ENCODE results near the gene CYBRD1.
"Not testable (repeated sequence)": the region's sequence is repeated elsewhere in the genome, so short reads cannot be mapped to it uniquely, and the experiment has no call there.

CYBRD1 gene, protein sequence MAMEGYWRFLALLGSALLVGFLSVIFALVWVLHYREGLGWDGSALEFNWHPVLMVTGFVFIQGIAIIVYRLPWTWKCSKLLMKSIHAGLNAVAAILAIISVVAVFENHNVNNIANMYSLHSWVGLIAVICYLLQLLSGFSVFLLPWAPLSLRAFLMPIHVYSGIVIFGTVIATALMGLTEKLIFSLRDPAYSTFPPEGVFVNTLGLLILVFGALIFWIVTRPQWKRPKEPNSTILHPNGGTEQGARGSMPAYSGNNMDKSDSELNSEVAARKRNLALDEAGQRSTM

DNA sequence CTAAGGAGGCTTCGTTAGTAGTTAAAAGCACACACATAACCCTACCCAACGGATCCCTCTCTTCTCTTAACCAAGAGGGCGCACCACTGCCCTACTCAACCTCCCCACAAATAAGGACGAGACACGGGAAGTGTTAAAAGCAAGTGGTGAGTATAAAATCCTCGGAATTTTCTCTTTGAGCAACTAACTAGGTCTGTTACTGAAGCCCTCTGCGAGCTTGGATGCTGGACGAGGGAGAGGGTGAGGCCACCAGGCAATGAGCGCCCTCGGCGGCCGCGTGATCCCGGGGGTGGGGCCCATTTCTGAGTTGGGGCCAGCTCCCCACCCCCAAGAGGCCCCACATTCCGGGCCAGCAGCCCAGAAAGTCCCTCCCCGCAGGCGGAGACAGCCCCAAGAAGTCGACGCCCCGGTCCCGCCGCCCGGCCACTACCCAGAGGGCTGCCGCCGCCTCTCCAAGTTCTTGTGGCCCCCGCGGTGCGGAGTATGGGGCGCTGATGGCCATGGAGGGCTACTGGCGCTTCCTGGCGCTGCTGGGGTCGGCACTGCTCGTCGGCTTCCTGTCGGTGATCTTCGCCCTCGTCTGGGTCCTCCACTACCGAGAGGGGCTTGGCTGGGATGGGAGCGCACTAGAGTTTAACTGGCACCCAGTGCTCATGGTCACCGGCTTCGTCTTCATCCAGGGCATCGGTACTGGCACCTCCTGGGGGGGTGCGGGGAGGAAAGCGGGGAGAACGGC lies at the start of gene CYBRD1:
Gene CYBRD1 (plus strand): TSS at position 423 of the 736 bp plus-strand sequence. CDS start 72 bp downstream, at position 495.
- DNase-seq = peak; percentile 90
- in situ Hi-C loops (cut with MboI; ENCODE audit: low pct_unique_long_range_greater_than_20kb, low sequenced_read_pairs) = no loop called here

GRCh38 chr2:171475979-171476378 lies 46.3 kb upstream of the CYBRD1 start:
- in situ Hi-C loops (cut with MboI; ENCODE audit: low pct_unique_long_range_greater_than_20kb, low sequenced_read_pairs) = no loop called here
- no peak for DNase-seq

GRCh38 chr2:171478345-171478744 lies 43.9 kb upstream of the CYBRD1 start:
- DNase-seq = no peak
- in situ Hi-C loops (cut with MboI; ENCODE audit: low pct_unique_long_range_greater_than_20kb, low sequenced_read_pairs) = no loop called here

DNA sequence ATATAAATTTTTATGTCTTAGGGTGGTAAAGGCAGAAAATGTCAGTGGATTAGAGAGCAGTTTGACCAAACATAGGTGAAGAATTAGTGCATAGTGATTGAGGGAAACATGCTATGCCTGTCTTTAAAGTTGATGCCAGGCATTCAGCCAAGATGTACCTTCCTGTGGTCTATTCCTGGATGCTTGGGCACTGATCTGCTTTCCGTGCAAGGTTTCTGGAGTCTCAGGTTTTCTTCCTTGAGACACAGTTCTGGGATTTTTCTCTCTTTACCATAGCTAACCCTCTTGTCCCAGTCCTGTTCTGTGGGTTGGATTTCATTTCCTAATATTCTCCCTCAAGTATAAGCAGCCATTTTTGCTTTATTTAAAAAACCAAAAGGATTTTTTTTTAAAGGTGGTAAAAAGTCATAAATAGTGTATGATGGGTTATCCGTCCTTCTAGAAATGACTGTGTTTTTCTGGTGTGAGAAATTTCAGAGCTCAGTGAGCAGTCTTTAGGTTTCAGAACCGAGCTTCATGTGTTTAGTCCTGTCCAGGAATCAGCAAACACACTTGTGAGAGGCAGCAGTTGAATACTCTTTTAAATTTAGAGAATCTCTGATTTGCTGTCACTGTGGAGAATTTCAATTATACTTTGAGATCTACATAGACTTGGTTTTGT lies 43.0 kb upstream of the CYBRD1 start:
- in situ Hi-C loops (cut with MboI; ENCODE audit: low pct_unique_long_range_greater_than_20kb, low sequenced_read_pairs) = no loop called here
- no peak for DNase-seq

DNA sequence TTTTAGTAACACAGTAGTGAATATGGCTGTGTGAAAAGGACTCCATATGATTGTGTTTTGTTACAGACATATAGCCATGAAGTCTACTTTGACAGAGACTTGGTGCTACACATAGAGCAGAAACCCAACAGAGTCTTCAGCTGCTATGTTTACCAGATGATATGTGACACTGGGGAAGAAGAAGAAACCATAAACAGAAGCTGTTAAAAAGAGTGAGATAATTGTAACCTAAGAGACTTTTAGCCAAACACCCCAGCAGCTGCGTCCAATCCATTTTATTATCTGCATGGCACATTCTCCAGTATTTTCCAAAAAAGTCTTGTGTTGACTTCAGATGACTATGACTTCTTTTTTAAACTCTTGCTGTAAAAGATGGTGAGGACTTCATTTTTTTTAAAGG lies 41.4 kb upstream of the CYBRD1 start:
- DNase-seq = no peak
- in situ Hi-C loops (cut with MboI; ENCODE audit: low pct_unique_long_range_greater_than_20kb, low sequenced_read_pairs) = no loop called here

- no peak for DNase-seq
- in situ Hi-C loops (cut with MboI; ENCODE audit: low pct_unique_long_range_greater_than_20kb, low sequenced_read_pairs) = no loop called here
Observed at GRCh38 chr2:171482308-171482707, 40.0 kb upstream of the CYBRD1 start.

DNA sequence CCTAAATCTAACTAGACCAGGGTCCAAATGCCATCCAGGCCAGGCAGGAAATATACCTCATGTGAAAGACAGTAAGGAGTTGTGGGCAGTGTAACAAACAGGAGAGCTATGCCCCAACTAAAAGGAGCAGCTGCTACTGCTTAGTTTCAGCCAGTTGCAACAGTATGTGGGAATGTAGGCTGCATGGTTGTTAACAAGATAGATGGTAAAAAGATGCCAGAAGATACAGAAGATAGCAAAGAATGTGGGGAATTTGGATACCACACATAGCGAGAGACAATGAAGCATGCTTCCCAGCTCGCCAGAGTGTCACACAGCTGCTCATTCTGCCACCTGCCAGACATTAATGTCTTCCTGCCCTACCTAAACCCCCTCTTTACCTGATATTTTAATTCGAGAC lies 39.4 kb upstream of the CYBRD1 start:
- DNase-seq = no peak
- in situ Hi-C loops (cut with MboI; ENCODE audit: low pct_unique_long_range_greater_than_20kb, low sequenced_read_pairs) = no loop called here

GRCh38 chr2:171483793-171484192 lies 38.5 kb upstream of the CYBRD1 start:
- no peak for DNase-seq
- in situ Hi-C loops (cut with MboI; ENCODE audit: low pct_unique_long_range_greater_than_20kb, low sequenced_read_pairs) = no loop called here

GRCh38 chr2:171485116-171485515 lies 37.2 kb upstream of the CYBRD1 start:
- in situ Hi-C loops (cut with MboI; ENCODE audit: low pct_unique_long_range_greater_than_20kb, low sequenced_read_pairs) = no loop called here

GRCh38 chr2:171487201-171487600 lies 35.1 kb upstream of the CYBRD1 start:
- in situ Hi-C loops (cut with MboI; ENCODE audit: low pct_unique_long_range_greater_than_20kb, low sequenced_read_pairs) = no loop called here
- DNase-seq = no peak

More at GRCh38 chr2:171485116-171485515, 37.2 kb upstream of the CYBRD1 start:
- no peak for DNase-seq

DNA sequence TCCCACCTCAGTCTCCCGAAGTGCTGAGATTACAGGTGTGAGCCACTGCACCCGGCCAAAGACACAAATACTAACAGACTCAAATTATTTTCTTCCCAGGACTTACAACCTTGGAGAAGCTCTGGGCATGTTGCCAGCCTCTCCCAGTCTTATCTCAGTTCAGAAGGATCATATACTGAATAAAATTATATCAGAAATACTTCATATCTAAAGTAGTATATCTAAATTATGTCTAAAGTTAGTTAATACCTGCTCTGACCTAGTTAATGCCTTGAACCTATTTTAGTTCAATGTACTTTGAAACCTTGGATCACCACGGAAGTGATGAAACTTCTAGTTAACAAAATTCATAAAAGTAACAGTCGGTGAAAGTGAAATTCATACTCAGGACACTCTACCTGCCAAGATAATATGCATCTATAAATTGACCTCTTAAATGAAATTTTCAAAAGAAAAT lies 34.4 kb upstream of the CYBRD1 start:
- in situ Hi-C loops (cut with MboI; ENCODE audit: low pct_unique_long_range_greater_than_20kb, low sequenced_read_pairs) = no loop called here
- no peak for DNase-seq

DNA sequence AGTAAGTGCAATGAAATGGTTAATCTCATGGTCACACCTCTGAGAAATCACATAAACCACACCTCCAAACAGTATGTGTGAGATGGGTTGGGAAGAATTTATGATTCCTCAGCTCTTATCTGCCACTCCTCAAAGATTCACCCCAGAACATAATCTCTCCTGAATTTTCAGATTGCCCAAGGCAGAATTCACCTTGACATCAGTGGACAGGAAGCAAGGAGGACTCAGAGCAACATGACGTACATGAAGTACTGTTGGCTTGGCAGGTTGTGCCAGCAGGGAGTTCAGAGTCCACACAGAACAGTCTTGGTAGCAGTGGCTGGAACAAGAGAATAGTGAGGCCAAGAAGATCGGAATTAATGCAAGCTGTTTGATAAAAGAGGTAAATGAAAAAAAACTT lies 31.7 kb upstream of the CYBRD1 start:
- DNase-seq = no peak
- in situ Hi-C loops (cut with MboI; ENCODE audit: low pct_unique_long_range_greater_than_20kb, low sequenced_read_pairs) = no loop called here

DNA sequence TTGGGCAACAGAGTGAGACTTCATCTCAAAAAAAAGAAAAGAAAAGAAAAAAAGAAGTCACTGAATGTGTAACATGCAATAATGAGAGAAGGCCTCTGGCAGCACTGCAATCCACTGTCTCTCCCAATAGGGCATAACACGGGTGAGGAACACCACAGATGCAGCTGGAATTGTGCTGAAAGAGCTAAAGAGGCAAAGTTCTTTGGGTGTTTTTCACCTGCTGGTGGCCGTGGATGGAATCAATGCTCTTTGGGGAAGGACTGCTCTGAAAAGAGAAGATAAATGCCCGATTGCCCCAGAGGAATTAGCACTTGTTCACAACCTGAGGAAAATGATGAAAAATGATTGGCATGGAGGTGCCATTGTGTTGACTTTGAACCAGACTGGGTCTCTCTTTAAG lies 31.0 kb upstream of the CYBRD1 start:
- DNase-seq = no peak

DNA sequence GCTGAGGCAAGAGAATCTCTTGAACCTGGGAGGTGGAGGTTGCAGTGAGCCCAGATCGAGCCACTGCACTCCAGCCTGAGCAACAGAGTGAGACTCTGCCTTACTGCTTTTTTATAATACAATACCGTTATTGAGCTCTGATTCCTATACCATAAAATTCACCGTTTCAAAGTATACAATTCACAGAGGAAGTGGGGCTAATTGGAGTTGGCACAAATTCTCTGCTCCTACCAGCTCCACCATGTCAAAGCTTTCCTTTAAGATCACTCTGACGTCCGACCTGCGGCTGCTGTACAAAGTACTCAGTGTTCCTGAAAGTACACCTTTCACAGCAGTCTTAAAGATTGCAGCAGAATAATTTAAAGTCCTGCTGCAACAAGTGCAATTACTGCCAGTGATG lies 29.6 kb upstream of the CYBRD1 start:
- DNase-seq = no peak
- in situ Hi-C loops (cut with MboI; ENCODE audit: low pct_unique_long_range_greater_than_20kb, low sequenced_read_pairs) = no loop called here

More for the DNA sequence above, 31.0 kb upstream of the CYBRD1 start:
- in situ Hi-C loops (cut with MboI; ENCODE audit: low pct_unique_long_range_greater_than_20kb, low sequenced_read_pairs) = no loop called here

DNA sequence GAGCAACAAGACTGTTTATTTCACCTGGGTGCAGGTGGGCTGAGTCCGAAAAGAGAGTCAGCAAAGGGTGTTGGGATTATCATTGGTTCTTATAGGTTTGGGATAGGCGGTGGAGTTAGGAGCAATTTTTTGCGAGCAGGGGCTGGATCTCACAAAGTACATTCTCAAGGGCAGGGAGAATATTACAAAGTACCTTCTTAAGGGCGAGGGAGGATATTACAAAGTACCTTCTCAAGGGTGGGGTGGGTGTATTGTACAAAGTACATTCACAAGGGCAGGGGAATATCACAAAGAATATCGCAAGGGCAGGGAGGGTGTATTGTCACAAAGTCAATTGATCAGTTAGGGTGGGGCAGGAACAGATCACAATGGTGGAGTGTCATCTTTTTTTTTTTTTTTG lies 24.6 kb upstream of the CYBRD1 start:
- in situ Hi-C loops (cut with MboI; ENCODE audit: low pct_unique_long_range_greater_than_20kb, low sequenced_read_pairs); DNase-seq: not testable (repeated sequence)

DNA sequence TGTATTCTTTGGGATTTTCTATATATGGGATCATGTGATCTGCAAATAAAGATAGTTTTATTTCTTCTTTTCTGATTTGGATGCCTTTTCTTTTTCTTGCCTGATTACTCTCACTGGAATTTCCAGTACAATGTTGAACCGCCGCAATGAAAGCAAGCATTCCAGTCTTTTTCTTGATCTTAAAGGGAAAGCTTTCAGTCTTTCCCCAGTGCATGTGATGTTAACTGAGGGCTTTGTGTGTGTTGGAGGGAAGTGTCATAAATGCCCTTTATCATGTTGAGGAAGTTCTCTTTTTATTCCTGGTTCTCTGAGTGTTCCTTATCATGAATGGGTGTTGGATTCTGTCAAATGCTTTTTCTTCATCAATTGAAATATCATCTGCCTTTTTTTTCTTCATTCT lies 16.9 kb upstream of the CYBRD1 start:
- in situ Hi-C loops (cut with MboI; ENCODE audit: low pct_unique_long_range_greater_than_20kb, low sequenced_read_pairs) = no loop called here
- DNase-seq = no peak

GRCh38 chr2:171509945-171510731 lies 12.1 kb upstream of the CYBRD1 start:
- in situ Hi-C loops (cut with MboI; ENCODE audit: low pct_unique_long_range_greater_than_20kb, low sequenced_read_pairs) = no loop called here
- DNase-seq = no peak

- in situ Hi-C loops (cut with MboI; ENCODE audit: low pct_unique_long_range_greater_than_20kb, low sequenced_read_pairs) = no loop called here
- peak; percentile 45 for DNase-seq
Observed at GRCh38 chr2:171512014-171512413, 10.3 kb upstream of the CYBRD1 start.

DNA sequence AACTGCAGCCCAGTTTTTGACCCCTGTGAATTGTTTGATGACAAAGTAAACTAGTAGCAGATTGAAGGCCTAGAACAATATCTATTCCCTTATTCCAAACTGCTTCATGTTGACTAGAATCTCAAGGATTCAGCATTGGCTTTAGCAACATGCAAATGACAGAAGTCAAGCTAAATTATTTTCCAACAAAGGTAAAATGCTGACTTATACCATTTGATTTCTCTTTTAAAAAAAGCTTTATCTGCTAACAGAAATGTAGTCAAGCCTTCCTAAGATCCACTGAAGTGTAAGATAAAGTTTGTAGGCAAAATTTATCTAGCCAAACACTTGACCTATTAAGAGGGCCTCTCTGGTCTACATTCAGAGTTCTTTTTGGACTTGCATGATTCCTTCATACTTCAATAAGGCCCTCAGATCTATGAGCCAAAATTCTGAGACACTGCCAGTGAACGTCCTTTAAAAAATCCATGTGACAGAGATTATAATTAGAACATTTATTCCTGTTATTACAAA lies 9.5 kb upstream of the CYBRD1 start:
- DNase-seq = no peak
- in situ Hi-C loops (cut with MboI; ENCODE audit: low pct_unique_long_range_greater_than_20kb, low sequenced_read_pairs) = no loop called here
